RKO (cell line): ENCODE measurements around the gene ASL.
A peak's percentile ranks its signal among the peaks of the same experiment; 100 is the strongest.
"Not testable (repeated sequence)": the region's sequence is repeated elsewhere in the genome, so short reads cannot be mapped to it uniquely, and the experiment has no call there.

Source experiments
- DNase-seq: peaks from one replicate; pipeline ENCODE4 v3.0.0-alpha.2; 2016; ENCODE audit warnings: low spot score

The ASL gene

GRCh38 chr7:66076462-66077329 is 1.1 kb downstream of the ASL start:
- no peak for DNase-seq

GRCh38 chr7:66078067-66078466 is 2.4 kb downstream of the ASL start:
- DNase-seq, result no peak

GRCh38 chr7:66082083-66082482 is 6.5 kb downstream of the ASL start:
- no peak for DNase-seq

- no peak for DNase-seq
Observed at GRCh38 chr7:66082886-66083415, 7.3 kb downstream of the ASL start.

- DNase-seq, result no peak
Observed at GRCh38 chr7:66083677-66084076, 8.1 kb downstream of the ASL start.

- no peak for DNase-seq
Observed at GRCh38 chr7:66088861-66089838, 13.5 kb downstream of the ASL start.

- DNase-seq, result no peak
Observed at GRCh38 chr7:66092654-66093053, 17.0 kb downstream of the ASL start.

GRCh38 chr7:66095010-66095409 is 19.4 kb downstream of the ASL start:
- no peak for DNase-seq

GRCh38 chr7:66099232-66099550 is 23.6 kb downstream of the ASL start:
- no peak for DNase-seq

GRCh38 chr7:66099551-66100407 is 24.2 kb downstream of the ASL start:
- DNase-seq, result peak; percentile 90

GRCh38 chr7:66100408-66101050 is 24.9 kb downstream of the ASL start:
- DNase-seq, result no peak

- not testable (repeated sequence) for DNase-seq
Observed at GRCh38 chr7:66102168-66102567, 26.5 kb downstream of the ASL start.

- DNase-seq, result peak; percentile 34
Observed at GRCh38 chr7:66103994-66104393, 28.4 kb downstream of the ASL start.

- no peak for DNase-seq
Observed at GRCh38 chr7:66105263-66105748, 29.7 kb downstream of the ASL start.

- DNase-seq, result not testable (repeated sequence)
Observed at GRCh38 chr7:66108410-66108809, 32.8 kb downstream of the ASL start.

- DNase-seq, result peak; percentile 93
Observed at GRCh38 chr7:66110856-66111255, 35.2 kb downstream of the ASL start.

- peak; percentile 84 for DNase-seq
Observed at GRCh38 chr7:66114743-66115649, 39.4 kb downstream of the ASL start, which contains the start of gene CRCP. TSS of gene CRCP (plus strand) at chr7:66114847. CDS start at chr7:66114963, 116 bp downstream.

GRCh38 chr7:66116680-66117420 is 41.2 kb downstream of the ASL start:
- not testable (repeated sequence) for DNase-seq

- no peak for DNase-seq
Observed at GRCh38 chr7:66118603-66119002, 43.0 kb downstream of the ASL start.
